HCT116 (cell line): ENCODE results near the gene EIF3K. TPM values are rescaled to one million over a fixed set of nuclear protein-coding genes. Genes with fewer than 3 reads are reported as not detected.
"Not testable (repeated sequence)": the region's sequence is repeated elsewhere in the genome, so short reads cannot be mapped to it uniquely, and the experiment has no call there.

ENCODE experiments used
- ATAC-seq: fragments of 200-7000 bp; cut with Tn5 transposase; 2 replicates; pipeline ENCODE4 v1.9.1; 2020; ENCODE audit warnings: mild to moderate bottlenecking, moderate library complexity
- BruUV-seq: library from RNA; stranded (reverse); fragments of 400-500 nt; replicated peaks from 2 replicates; lab custom pipeline; 2021; lab: Mats Ljungman, UMichigan
- CTCF ChIA-PET: fragments of 300-600 bp; sonication (Branson Sonifier 250); formaldehyde crosslinking; loops from one replicate; lab custom pipeline; 2021; ENCODE audit warnings: antibody characterized with exemption; lab: Charles Lee
- POLR2A ChIA-PET: fragments of 300-600, 350-600 bp; sonication (Branson Sonifier 250); formaldehyde crosslinking; loops from one replicate; lab custom pipeline; 2021; ENCODE audit warnings: antibody characterized with exemption; lab: Charles Lee
- RAD21 ChIA-PET, 2 experiments: fragments of 300-600 bp; sonication (Branson Sonifier 250); formaldehyde crosslinking; loops; one replicate each; lab custom pipeline; 2023; ENCODE audit warnings: low total read pairs in 2 of 2; ENCODE audit not compliant: uncharacterized antibody in 2 of 2, unreplicated experiment in 2 of 2, low non-redundant PET in 1 of 2; lab: Charles Lee
- DNase-seq: peaks from one replicate; pipeline ENCODE4 v3.0.0-alpha.2; 2010; ENCODE audit warnings: low read depth, low spot score
- H2AFZ ChIP-seq: fragments of 200-600 bp; shearing (Covaris generic), sonication (generic); 2 replicates; pipeline ENCODE4 v1.6.1; 2017; ENCODE audit warnings: low read depth, mixed run types, mixed read lengths, antibody characterized with exemption, low read length; ENCODE audit not compliant: poor library complexity, severe bottlenecking
- H3K27ac ChIP-seq: 2 replicates; pipeline ENCODE4 v1.5.1; 2012; ENCODE audit warnings: low read depth, low read length
- H3K27me3 ChIP-seq: fragments of 200-600 bp; sonication (generic); 2 replicates; pipeline ENCODE4 v1.6.1; 2016; ENCODE audit warnings: mixed run types, low read length, mixed read lengths; ENCODE audit not compliant: insufficient read depth
- H3K36me3 ChIP-seq, 2 experiments: fragments of 200-500 bp in 1 of 2; fragments of 200-600 bp in 1 of 2; sonication (Bioruptor generic) in 1 of 2; sonication (generic) in 1 of 2; 2 replicates each; pipeline versions ENCODE4 v1.5.1 to v1.6.1; 2014 to 2016; ENCODE audit warnings: low read length in 2 of 2, inconsistent platforms in 1 of 2, mixed read lengths in 1 of 2, mixed run types in 1 of 2; ENCODE audit not compliant: insufficient read depth in 2 of 2, control insufficient read depth in 1 of 2
- H3K4me1 ChIP-seq, 2 experiments: fragments of 200-600 bp in 1 of 2; sonication (generic) in 1 of 2; 2 replicates each; pipeline versions ENCODE4 v1.5.1 to v1.6.1; 2012 to 2017; ENCODE audit warnings: low read length in 2 of 2, inconsistent platforms in 1 of 2, mild to moderate bottlenecking in 1 of 2, mixed read lengths in 1 of 2, mixed run types in 1 of 2, moderate library complexity in 1 of 2; ENCODE audit not compliant: insufficient read depth in 2 of 2, control insufficient read depth in 1 of 2
- H3K4me2 ChIP-seq: fragments of 200-600 bp; sonication (generic); 2 replicates; pipeline ENCODE4 v1.6.1; 2017; ENCODE audit warnings: mixed run types, low read length, mixed read lengths
- H3K4me3 ChIP-seq, 2 experiments: fragments of 200-600 bp in 1 of 2; sonication (generic) in 1 of 2; replicated peaks in 1 of 2; 2 replicates each; pipeline ENCODE4 v1.5.1; 2011 to 2016; ENCODE audit warnings: low read length in 2 of 2, control low read depth in 1 of 2, low read depth in 1 of 2, mild to moderate bottlenecking in 1 of 2, mixed read lengths in 1 of 2, mixed run types in 1 of 2
- H3K79me2 ChIP-seq: fragments of 200-600 bp; sonication (generic); 2 replicates; pipeline ENCODE4 v1.6.1; 2017; ENCODE audit warnings: mild to moderate bottlenecking, mixed run types, low read length, moderate library complexity, mixed read lengths; ENCODE audit not compliant: insufficient read depth
- H3K9ac ChIP-seq: fragments of 200-600 bp; sonication (generic); 2 replicates; pipeline ENCODE4 v1.6.1; 2016; ENCODE audit warnings: low read length, mixed read lengths
- H3K9me2 ChIP-seq: fragments of 200-600 bp; sonication (generic), shearing (Covaris generic); 2 replicates; pipeline ENCODE4 v1.6.1; 2017; ENCODE audit warnings: mixed run types, mild to moderate bottlenecking, moderate library complexity; ENCODE audit not compliant: insufficient read depth
- H3K9me3 ChIP-seq, 2 experiments: fragments of 200-500 bp in 1 of 2; fragments of 200-600 bp in 1 of 2; sonication (Bioruptor generic) in 1 of 2; sonication (generic) in 1 of 2; 2 replicates each; pipeline ENCODE4 v1.6.1; 2014 to 2017; ENCODE audit warnings: low read length in 2 of 2, mixed read lengths in 2 of 2, inconsistent platforms in 1 of 2, low read depth in 1 of 2, mild to moderate bottlenecking in 1 of 2, mixed run types in 1 of 2, moderate library complexity in 1 of 2; ENCODE audit not compliant: control insufficient read depth in 1 of 2, insufficient read depth in 1 of 2
- H4K20me1 ChIP-seq: fragments of 200-600 bp; sonication (generic), shearing (Covaris generic); 2 replicates; pipeline ENCODE4 v1.6.1; 2017; ENCODE audit warnings: mixed run types, mild to moderate bottlenecking, moderate library complexity; ENCODE audit not compliant: insufficient read depth
- EGR1 ChIP-seq: IDR thresholded peaks from 2 replicates; pipeline ENCODE4 v1.6.1; 2012; ENCODE audit warnings: low read depth
- EZH2phosphoT487 ChIP-seq: fragments of 200-600 bp; IDR thresholded peaks from 2 replicates; pipeline ENCODE4 v1.6.1; 2018; ENCODE audit warnings: antibody characterized with exemption, borderline replicate concordance
- JUND ChIP-seq: IDR thresholded peaks from 2 replicates; pipeline ENCODE4 v1.6.1; 2012
- POLR2A ChIP-seq: IDR thresholded peaks from 2 replicates; pipeline ENCODE4 v1.7.0; 2011; ENCODE audit warnings: borderline replicate concordance; ENCODE audit not compliant: insufficient read depth, insufficient read length; ENCODE audit errors: extremely low read depth
- RAD21 ChIP-seq: IDR thresholded peaks from 2 replicates; pipeline ENCODE4 v1.6.1; 2012; ENCODE audit warnings: low read depth, mild to moderate bottlenecking
- SIN3A ChIP-seq: IDR thresholded peaks from 2 replicates; pipeline ENCODE4 v1.6.1; 2012; ENCODE audit warnings: low read depth
- ZFX ChIP-seq: fragments of 450-650 bp; IDR thresholded peaks from 2 replicates; pipeline ENCODE4 v1.6.1; 2017
- intact Hi-C: fragments of 100-400 bp; cut with micrococcal nuclease; formaldehyde crosslinking; loops from 2 replicates; pipeline ENCODE4 v1.10.0; 2022
- total RNA-seq: library from RNA; stranded (reverse); gene quantifications from one replicate; pipeline ENCODE4 v1.2.1, GENCODE V29; 2021; ENCODE audit not compliant: unreplicated experiment
- TF ChIP-seq, protein P1 (sequence below): IDR thresholded peaks from 2 replicates; pipeline ENCODE4 v1.6.1; 2012
- TF ChIP-seq, protein P2 (sequence below): IDR thresholded peaks from 2 replicates; pipeline ENCODE4 v1.6.1; 2011; ENCODE audit warnings: mild to moderate bottlenecking, low read length, moderate library complexity; ENCODE audit not compliant: insufficient replicate concordance; ENCODE audit errors: extremely low read depth
- TF ChIP-seq, protein P3 (sequence below): IDR thresholded peaks from 2 replicates; pipeline ENCODE4 v1.6.1; 2012

The EIF3K gene
- total RNA-seq, 1 experiment from 2014 or later: 313 TPM

GRCh38 chr19:38631811-38632475 lies 13.0 kb downstream of the EIF3K start:
- H3K9me3 ChIP-seq, H3K27me3 ChIP-seq, H3K9ac ChIP-seq, H3K4me3 ChIP-seq, H2AFZ ChIP-seq, H3K27ac ChIP-seq, H3K4me2 ChIP-seq, BruUV-seq, DNase-seq, CTCF ChIA-PET, RAD21 ChIA-PET, ATAC-seq, H4K20me1 ChIP-seq, H3K9me2 ChIP-seq: not testable (repeated sequence)
- intact Hi-C loops: loop anchor here (10.0 kb wide), 1 partner anchor 117 kb away; no protein-coding TSS in a partner anchor
- Histone ChIP-seq H3K79me2 (peaks cover 16% of the 10 kb centered on the region; the same call in 1 of the 2 replicates), H3K4me1 (peaks cover 12 to 25% of the 10 kb centered on the region in 2 experiments), H3K36me3 (peaks cover 29 to 49% of the 10 kb centered on the region in 2 experiments)
- POLR2A ChIA-PET: interaction anchor here (1.5 kb wide), 1 partner anchor 13 kb away, joined by 4 read pairs; the partner anchor contains the start of gene EIF3K

GRCh38 chr19:38632476-38633213 lies 13.7 kb downstream of the EIF3K start:
- TF ChIP-seq, protein P1, sequence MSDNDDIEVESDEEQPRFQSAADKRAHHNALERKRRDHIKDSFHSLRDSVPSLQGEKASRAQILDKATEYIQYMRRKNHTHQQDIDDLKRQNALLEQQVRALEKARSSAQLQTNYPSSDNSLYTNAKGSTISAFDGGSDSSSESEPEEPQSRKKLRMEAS: no peak
- TF ChIP-seq RAD21: no peak
- TF ChIP-seq ZFX: no peak
- TF ChIP-seq SIN3A: no peak
- TF ChIP-seq, protein P2, sequence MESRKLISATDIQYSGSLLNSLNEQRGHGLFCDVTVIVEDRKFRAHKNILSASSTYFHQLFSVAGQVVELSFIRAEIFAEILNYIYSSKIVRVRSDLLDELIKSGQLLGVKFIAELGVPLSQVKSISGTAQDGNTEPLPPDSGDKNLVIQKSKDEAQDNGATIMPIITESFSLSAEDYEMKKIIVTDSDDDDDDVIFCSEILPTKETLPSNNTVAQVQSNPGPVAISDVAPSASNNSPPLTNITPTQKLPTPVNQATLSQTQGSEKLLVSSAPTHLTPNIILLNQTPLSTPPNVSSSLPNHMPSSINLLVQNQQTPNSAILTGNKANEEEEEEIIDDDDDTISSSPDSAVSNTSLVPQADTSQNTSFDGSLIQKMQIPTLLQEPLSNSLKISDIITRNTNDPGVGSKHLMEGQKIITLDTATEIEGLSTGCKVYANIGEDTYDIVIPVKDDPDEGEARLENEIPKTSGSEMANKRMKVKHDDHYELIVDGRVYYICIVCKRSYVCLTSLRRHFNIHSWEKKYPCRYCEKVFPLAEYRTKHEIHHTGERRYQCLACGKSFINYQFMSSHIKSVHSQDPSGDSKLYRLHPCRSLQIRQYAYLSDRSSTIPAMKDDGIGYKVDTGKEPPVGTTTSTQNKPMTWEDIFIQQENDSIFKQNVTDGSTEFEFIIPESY: no peak
- TF ChIP-seq, protein P3, sequence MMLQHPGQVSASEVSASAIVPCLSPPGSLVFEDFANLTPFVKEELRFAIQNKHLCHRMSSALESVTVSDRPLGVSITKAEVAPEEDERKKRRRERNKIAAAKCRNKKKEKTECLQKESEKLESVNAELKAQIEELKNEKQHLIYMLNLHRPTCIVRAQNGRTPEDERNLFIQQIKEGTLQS: no peak
- no peak for TF ChIP-seq EGR1
- no peak for TF ChIP-seq EZH2phosphoT487
- TF ChIP-seq JUND: no peak
- TF ChIP-seq POLR2A: no peak
- TF ChIP-seq, all 23 proteins: peak for 0

More at GRCh38 chr19:38632476-38633213, 13.7 kb downstream of the EIF3K start:
- H3K4me3 ChIP-seq: no peak overlapping the region
- no peak overlapping the region for H2AFZ ChIP-seq
- H3K36me3 ChIP-seq: peaks cover 28 to 47% of the 10 kb centered on the region in 2 experiments
- no peaks in the 10 kb centered on the region for H4K20me1 ChIP-seq
- peaks cover 16% of the 10 kb centered on the region; the same call in 1 of the 2 replicates for H3K79me2 ChIP-seq
- H3K27ac ChIP-seq: no peak overlapping the region; the same call in 1 of the 2 replicates
- ATAC-seq (no peak), DNase-seq (no peak)
- no TSS peak for BruUV-seq
- POLR2A ChIA-PET: interaction anchor here (1.5 kb wide), 1 partner anchor 14 kb away, joined by 4 read pairs; the partner anchor contains the start of gene EIF3K
- H3K4me2 ChIP-seq: no peak overlapping the region
- H3K27me3 ChIP-seq: no peaks in the 10 kb centered on the region
- no peaks in the 10 kb centered on the region for H3K9me3 ChIP-seq
- CTCF ChIA-PET: interaction anchor here (3.1 kb wide), 1 partner anchor 13 kb away, joined by 21 read pairs; the partner anchor contains the start of gene EIF3K
- no peak overlapping the region for H3K9ac ChIP-seq
- peaks cover 15 to 32% of the 10 kb centered on the region in 2 experiments for H3K4me1 ChIP-seq
- no peaks in the 10 kb centered on the region for H3K9me2 ChIP-seq
- RAD21 ChIA-PET: no interaction called here
- intact Hi-C loops: loop anchor here (10.0 kb wide), 1 partner anchor 118 kb away; no protein-coding TSS in a partner anchor
